OCI-LY7 (cell line): ENCODE measurements around the gene FAAP20.

Experiments used
- CTCF ChIP-seq: fragments of 200-600 bp; sonication (generic); conservative IDR thresholded peaks from 2 replicates; pipeline ENCODE4 v1.5.1; 2014; ENCODE audit warnings: mild to moderate bottlenecking, antibody characterized with exemption, low read length, moderate library complexity, mixed read lengths
- EZH2phosphoT487 ChIP-seq: fragments of 200-600 bp; sonication (generic); IDR thresholded peaks from 2 replicates; pipeline ENCODE4 v1.6.1; 2018; ENCODE audit warnings: low read depth, borderline replicate concordance, mild to moderate bottlenecking, mixed run types, antibody characterized with exemption, low read length, moderate library complexity, mixed read lengths

- TF ChIP-seq CTCF (no peak), EZH2phosphoT487 (no peak)
Observed at GRCh38 chr1:2169200-2169836, 25.3 kb downstream of the FAAP20 start.
